Gastroesophageal sphincter (tissue), 4 donors: Measurements from ENCODE around the gene SLC6A8. TPM values are rescaled to one million over a fixed set of nuclear protein-coding genes. Genes with fewer than 3 reads are reported as not detected.
A peak's percentile ranks its signal among the peaks of the same experiment; 100 is the strongest.

ENCODE experiments used
- ATAC-seq: fragments of 150-250 bp; one replicate; pipeline ENCODE4 v1.9.1; 2016; ENCODE audit warnings: mild to moderate bottlenecking, moderate library complexity
- H3K27ac ChIP-seq, 4 donors: fragments of 200-600 bp; sonication (generic) in 3 of 4; 1 replicate in 3 of 4; 2 replicates in 1 of 4; pipeline ENCODE4 v1.5.1; 2016 to 2019
- H3K27me3 ChIP-seq: fragments of 200-600 bp; sonication (generic); one replicate; pipeline ENCODE4 v1.5.1; 2019
- H3K36me3 ChIP-seq, 2 donors: fragments of 200-600 bp; sonication (generic); one replicate each; pipeline ENCODE4 v1.5.1; 2019; ENCODE audit warnings: control low read depth in 1 of 2
- H3K4me1 ChIP-seq, 3 donors: fragments of 200-600 bp; sonication (generic); 1 replicate in 2 of 3; 2 replicates in 1 of 3; pipeline ENCODE4 v1.5.1; 2016 to 2019; ENCODE audit warnings: control low read depth in 2 of 3
- H3K4me3 ChIP-seq, 2 donors: fragments of 200-600 bp; sonication (generic); one replicate each; pipeline ENCODE4 v1.5.1; 2019; ENCODE audit warnings: mild to moderate bottlenecking in 1 of 2, moderate library complexity in 1 of 2
- H3K9me3 ChIP-seq, 3 donors: fragments of 200-600 bp; sonication (generic); one replicate each; pipeline ENCODE4 v1.5.1; 2017 to 2019; ENCODE audit warnings: control low read depth in 2 of 3
- EP300 ChIP-seq: sonication (generic); formaldehyde crosslinking; IDR thresholded peaks from one replicate; pipeline ENCODE4 v1.6.1; 2017; ENCODE audit warnings: antibody characterized with exemption, mild to moderate bottlenecking
- POLR2A ChIP-seq, 2 donors: fragments of 450-650 bp; IDR thresholded peaks; one replicate each; pipeline ENCODE4 v1.6.1; 2017; ENCODE audit warnings: antibody characterized with exemption in 2 of 2, mild to moderate bottlenecking in 2 of 2, moderate library complexity in 1 of 2
- POLR2AphosphoS5 ChIP-seq: sonication (generic); formaldehyde crosslinking; IDR thresholded peaks from one replicate; pipeline ENCODE4 v1.6.1; 2017; ENCODE audit warnings: antibody characterized with exemption
- WGBS, 2 donors: methylation state at CpG; one replicate each; pipeline ENCODE4 v1.1.5; 2018; ENCODE audit warnings: low coverage in 1 of 2; 5-methylcytosine and 5-hydroxymethylcytosine counted together
- total RNA-seq, 4 donors: library from RNA; depleted of rRNA; stranded (reverse); fragments of >200 nt; gene quantifications; one replicate each; pipeline ENCODE4 v1.1.0, GENCODE V29; 2016
- TF ChIP-seq, protein P1 (sequence below), 4 experiments: fragments of 200-600 bp in 2 of 4; fragments of 450-650 bp in 2 of 4; sonication (generic) in 1 of 4; IDR thresholded peaks; one replicate each; pipeline ENCODE4 v1.5.1; 2017 to 2019; ENCODE audit warnings: antibody characterized with exemption in 4 of 4, mild to moderate bottlenecking in 2 of 4, moderate library complexity in 2 of 4

Gene SLC6A8
- total RNA-seq, 4 donors from 2014 or later: 25.3 to 86.6 (median 37.9) TPM

- Histone ChIP-seq H3K4me3 (peak within 1 kb of the TSS in 1 of 2 donors; percentile 33), H3K27me3 (peaks cover 83% of the 10 kb centered on the region), H3K4me1 (peaks cover 0 to 44% (median 10%) of the 10 kb centered on the region in 3 donors), H3K9me3 (no peaks in the 10 kb centered on the region), H3K27ac (no peak within 1 kb of the TSS), H3K36me3 (no peaks in the 10 kb centered on the region)
- no peak for TF ChIP-seq POLR2AphosphoS5
- TF ChIP-seq POLR2A (IDR thresholded peaks at IDR 0.05): no peak
- TF ChIP-seq EP300: no peak
- TF ChIP-seq, protein P1, sequence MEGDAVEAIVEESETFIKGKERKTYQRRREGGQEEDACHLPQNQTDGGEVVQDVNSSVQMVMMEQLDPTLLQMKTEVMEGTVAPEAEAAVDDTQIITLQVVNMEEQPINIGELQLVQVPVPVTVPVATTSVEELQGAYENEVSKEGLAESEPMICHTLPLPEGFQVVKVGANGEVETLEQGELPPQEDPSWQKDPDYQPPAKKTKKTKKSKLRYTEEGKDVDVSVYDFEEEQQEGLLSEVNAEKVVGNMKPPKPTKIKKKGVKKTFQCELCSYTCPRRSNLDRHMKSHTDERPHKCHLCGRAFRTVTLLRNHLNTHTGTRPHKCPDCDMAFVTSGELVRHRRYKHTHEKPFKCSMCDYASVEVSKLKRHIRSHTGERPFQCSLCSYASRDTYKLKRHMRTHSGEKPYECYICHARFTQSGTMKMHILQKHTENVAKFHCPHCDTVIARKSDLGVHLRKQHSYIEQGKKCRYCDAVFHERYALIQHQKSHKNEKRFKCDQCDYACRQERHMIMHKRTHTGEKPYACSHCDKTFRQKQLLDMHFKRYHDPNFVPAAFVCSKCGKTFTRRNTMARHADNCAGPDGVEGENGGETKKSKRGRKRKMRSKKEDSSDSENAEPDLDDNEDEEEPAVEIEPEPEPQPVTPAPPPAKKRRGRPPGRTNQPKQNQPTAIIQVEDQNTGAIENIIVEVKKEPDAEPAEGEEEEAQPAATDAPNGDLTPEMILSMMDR (IDR thresholded peaks at IDR 0.05): no peak
- no CpG with 5 or more reads among the region's 53 CpGs for WGBS, 2 donors
- no peak for ATAC-seq
Measured at GRCh38 chrX:153646620-153647373, 40.9 kb upstream of the SLC6A8 start, which contains the start of gene DUSP9. Gene DUSP9, plus strand, starts transcription at chrX:153647203. Its CDS starts 751 bp downstream, at chrX:153647954.

DNA sequence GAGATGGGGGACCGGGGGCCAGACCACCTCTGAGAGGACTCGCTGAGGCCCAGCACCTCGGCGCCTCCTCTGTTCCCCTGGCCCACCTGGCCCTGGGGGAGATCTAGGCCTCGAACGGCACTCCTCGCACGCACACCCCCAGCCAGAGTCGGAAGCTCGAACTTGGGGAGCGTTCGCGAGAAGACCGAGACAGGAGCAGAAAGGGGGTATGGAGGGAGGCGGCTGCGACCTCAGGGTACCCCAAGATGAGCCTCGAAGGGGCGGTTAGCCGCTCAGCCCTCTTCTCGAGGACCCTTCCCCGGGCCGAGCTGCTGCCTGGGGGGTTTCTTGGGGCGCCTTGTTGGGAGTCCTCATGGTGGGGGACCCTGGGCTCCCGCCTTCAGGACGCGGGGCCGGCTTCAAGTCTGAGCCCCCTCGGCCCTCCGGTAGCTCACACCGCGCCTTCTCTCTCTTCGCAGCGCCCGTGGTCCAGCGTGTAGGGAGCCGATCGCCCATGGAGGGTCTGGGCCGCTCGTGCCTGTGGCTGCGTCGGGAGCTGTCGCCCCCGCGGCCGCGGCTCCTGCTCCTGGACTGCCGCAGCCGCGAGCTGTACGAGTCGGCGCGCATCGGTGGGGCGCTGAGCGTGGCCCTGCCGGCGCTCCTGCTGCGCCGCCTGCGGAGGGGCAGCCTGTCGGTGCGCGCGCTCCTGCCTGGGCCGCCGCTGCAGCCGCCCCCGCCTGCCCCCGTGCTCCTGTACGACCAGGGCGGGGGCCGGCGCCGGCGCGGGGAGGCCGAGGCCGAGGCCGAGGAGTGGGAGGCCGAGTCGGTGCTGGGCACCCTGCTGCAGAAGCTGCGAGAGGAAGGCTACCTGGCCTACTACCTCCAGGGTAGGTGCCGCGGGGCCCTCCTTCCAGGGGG lies 40.0 kb upstream of the SLC6A8 start:
- Histone ChIP-seq H3K27me3 (peaks cover 73% of the 10 kb centered on the region), H3K9me3 (no peaks in the 10 kb centered on the region), H3K4me3 (peak overlapping the region in 1 of 2 donors; percentile 33), H3K4me1 (peaks cover 0 to 35% (median 6%) of the 10 kb centered on the region in 3 donors), H3K36me3 (no peaks in the 10 kb centered on the region), H3K27ac (no peak overlapping the region)
- no CpG with 5 or more reads among the region's 85 CpGs for WGBS, 2 donors
- TF ChIP-seq POLR2A (IDR thresholded peaks at IDR 0.05) (no peak), POLR2AphosphoS5 (no peak), EP300 (no peak)
- TF ChIP-seq, protein P1 (IDR thresholded peaks at IDR 0.05): no peak
- ATAC-seq: no peak

DNA sequence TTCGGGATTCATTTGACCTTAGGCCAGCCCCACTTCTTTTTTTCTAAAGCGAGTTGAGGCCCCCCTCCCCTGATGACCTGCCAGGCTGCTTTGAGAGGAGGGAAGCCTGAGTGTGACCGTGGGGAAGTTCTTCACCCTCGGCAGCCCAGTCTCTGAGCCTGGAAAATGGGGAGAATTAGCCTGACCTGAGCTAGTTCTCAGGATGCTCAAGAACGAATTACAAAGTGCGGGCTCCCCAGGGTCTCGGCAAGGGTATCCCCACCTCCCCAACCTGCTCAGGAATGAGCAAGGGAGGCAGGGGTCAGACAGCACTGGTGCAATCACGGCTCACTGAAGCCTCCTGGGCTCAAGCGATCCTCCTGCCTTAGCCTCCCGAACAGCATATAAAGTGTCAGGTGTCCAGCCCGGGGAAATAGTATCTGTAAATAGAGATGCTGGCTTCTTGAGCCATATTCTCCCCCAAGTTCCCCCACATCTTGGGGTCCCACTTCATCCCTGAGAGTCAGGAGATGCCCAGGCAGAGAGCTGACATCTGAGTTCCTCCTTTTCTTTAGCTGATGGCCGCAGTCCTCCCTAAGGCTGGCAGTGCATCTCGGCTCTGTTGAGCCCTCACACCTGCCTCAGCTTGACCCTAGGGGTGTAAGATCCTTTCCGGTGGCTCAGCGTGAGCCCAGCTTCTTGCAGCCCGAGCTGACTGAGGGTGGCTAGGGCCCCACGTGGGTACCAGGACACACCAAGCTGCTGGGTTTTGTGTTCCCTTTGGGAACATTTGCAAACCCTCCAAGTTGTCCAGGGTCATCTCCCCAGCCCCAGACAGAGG lies 39.2 kb upstream of the SLC6A8 start:
- Histone ChIP-seq H3K4me1 (peaks cover 0 to 27% (median 3%) of the 10 kb centered on the region in 3 donors), H3K4me3 (no peak overlapping the region), H3K27me3 (peaks cover 65% of the 10 kb centered on the region), H3K9me3 (peaks cover 0 to 2% (median 0%) of the 10 kb centered on the region in 3 donors), H3K27ac (no peak overlapping the region), H3K36me3 (no peaks in the 10 kb centered on the region)
- no peak for ATAC-seq
- 98% methylated on average over 5 of the region's 17 CpGs; no CpG with 5 or more reads in 1 of the 2 donors for WGBS, 2 donors
- TF ChIP-seq POLR2A (IDR thresholded peaks at IDR 0.05) (no peak), POLR2AphosphoS5 (no peak), EP300 (no peak)
- TF ChIP-seq, protein P1 (IDR thresholded peaks at IDR 0.05): no peak

DNA sequence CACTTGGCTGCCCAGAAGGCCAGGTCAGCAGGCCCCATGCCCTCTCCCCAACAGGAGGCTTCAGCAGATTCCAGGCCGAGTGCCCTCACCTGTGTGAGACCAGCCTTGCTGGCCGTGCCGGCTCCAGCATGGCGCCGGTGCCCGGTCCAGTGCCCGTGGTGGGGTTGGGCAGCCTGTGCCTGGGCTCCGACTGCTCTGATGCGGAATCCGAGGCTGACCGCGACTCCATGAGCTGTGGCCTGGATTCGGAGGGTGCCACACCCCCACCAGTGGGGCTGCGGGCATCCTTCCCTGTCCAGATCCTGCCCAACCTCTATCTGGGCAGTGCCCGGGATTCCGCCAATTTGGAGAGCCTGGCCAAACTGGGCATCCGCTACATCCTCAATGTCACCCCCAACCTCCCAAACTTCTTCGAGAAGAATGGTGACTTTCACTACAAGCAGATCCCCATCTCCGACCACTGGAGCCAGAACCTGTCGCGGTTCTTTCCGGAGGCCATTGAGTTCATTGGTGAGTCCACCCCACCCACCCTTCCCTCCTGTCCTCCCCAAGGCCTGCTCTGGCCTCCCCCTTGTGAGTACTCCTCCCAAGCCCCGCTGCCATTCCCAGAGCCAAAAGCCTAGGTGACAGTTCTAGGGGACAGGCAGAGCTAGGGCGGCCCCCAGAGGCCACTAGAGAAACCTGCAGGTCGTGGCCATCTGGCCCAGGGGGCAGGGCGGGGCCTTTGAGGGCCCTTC lies 38.4 kb upstream of the SLC6A8 start:
- H3K27ac ChIP-seq: no peak overlapping the region
- WGBS, 2 donors: 100% methylated on average over 1 of the region's 26 CpGs; no CpG with 5 or more reads in 1 of the 2 donors
- peaks cover 0 to 21% (median 0%) of the 10 kb centered on the region in 3 donors for H3K4me1 ChIP-seq
- peaks cover 0 to 5% (median 0%) of the 10 kb centered on the region in 3 donors for H3K9me3 ChIP-seq
- H3K27me3 ChIP-seq: peaks cover 60% of the 10 kb centered on the region
- no peaks in the 10 kb centered on the region for H3K36me3 ChIP-seq
- ATAC-seq: no peak
- no peak overlapping the region for H3K4me3 ChIP-seq
- TF ChIP-seq EP300: no peak
- TF ChIP-seq, protein P1 (IDR thresholded peaks at IDR 0.05): peak in 1 of 4 experiments; percentile 22
